ENCODE measurements around the gene ASXL1.
"Not testable (repeated sequence)": the region's sequence is repeated elsewhere in the genome, so short reads cannot be mapped to it uniquely, and the experiment has no call there.

ASXL1 gene

DNA sequence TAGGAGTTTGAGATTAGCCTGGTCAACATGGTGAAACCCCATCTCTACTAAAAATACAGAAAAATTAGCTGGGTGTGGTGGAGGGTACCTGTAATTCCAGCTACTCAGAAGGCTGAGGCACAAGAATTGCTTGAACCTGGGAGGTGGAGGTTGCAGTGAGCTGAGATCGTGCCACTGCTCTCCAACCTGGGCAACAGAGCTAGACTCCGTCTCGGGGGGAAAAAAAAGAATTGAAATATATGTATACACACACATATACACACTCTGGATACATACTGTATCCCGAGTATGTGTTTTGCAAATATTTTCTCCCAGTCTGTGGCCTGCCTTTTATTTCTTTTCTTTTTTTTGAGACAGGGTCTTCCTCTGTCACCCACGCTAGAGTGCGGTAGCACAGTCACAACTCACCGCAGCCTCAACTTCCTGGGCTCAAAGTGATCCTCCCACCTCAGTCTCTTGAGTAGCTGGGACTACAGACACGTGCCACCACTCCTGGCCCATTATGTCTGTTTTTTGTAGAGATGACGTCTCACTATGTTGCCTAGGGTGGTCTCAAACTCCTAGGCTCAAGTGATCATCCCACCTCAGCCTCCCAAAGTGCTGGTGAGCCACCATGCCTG lies 49.1 kb downstream of the ASXL1 start:
- not testable (repeated sequence) for DNase-seq (ENCODE audit: low spot score)

DNA sequence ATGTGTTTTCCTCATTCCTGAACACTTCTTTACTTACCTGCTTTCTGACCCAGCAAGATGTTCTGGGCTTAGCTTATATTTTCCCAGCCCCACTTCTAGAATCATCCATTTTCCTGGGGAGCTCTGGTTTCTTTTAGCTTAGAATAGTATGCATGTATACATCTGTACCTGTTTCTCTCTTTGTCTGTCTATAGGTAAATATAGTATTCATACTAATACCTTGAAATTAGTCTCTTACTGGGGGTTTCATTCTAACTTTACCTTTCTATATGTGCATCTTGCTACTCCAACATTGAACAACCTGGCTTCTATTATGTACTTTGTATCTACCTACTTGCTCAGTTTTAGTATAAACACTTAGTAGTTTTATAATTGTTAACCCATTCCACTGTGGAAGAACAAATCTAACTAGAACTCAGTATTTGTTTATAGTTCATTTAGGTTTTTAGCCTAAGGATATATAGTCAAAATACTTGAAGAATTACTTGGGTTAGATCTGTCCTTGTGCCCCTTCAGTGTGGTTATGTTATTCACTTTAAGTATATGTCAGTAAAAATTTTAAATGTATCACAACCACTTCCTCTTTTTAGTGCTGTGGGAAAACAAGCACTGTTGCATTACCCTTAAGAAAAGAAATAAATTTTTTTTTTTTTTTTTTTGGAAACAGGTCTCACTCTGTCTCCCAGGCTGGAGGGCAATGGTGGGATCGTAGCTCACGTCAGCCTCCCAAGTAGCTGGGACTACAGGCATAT lies 54.0 kb downstream of the ASXL1 start:
- no peak for DNase-seq (ENCODE audit: low spot score)

DNA sequence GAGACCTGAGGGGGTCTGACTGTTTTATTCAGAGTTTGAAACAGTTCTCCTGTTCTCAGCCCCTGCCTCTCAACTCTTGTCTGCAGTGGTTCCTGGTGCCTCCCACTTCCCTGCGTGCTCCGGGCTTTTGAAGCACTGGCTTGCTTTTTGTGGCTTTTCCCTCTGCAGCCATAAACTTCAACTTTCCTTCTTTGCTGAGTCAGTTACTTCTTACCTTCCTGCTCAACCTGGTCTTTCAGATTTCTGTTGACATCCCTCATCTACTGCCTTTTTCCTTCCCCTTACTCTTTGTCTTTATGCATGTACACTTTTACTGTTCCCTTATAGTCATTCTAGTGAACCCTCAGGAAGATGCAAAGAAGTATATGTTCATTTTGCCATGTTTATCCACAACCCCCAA lies 57.4 kb downstream of the ASXL1 start:
- no peak for DNase-seq (ENCODE audit: low spot score)

DNA sequence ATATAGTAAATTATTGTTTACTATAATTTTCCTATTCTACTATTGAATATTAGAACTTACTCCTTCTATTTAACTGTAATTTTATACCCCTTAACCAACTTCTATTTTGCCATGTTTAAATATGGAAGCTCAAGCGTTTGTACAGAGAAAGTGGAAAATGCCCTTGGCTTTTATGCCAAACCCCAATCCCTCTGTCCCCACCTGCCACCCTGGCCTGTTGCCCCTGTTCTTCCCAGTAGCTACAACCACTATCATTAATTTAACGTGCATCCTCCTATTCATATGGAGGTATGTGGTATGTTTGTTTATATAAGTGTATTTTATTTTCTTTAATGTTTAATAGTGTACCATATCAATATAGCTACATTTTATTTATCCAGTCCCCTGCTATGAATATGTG lies 58.1 kb downstream of the ASXL1 start:
- no peak for DNase-seq (ENCODE audit: low spot score)

DNA sequence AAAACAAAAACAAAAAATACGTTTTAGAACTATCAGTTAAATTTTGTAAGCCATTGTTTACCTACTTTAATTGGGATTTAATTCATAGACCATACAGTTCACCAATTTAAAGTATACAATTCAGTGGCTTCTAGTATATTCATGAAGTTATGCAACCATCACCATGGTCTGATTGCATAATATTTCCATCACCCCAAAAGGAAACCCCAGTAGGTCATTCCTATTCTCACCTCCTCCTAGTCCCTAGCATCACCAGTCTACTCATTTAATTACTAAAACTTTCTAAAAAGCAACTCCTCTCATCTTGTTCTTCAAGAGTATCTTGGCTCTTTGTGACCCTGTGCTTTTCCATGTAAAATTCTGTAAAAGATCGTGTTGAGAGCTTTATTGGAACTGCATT lies 60.2 kb downstream of the ASXL1 start:
- DNase-seq (ENCODE audit: low spot score): no peak

DNA sequence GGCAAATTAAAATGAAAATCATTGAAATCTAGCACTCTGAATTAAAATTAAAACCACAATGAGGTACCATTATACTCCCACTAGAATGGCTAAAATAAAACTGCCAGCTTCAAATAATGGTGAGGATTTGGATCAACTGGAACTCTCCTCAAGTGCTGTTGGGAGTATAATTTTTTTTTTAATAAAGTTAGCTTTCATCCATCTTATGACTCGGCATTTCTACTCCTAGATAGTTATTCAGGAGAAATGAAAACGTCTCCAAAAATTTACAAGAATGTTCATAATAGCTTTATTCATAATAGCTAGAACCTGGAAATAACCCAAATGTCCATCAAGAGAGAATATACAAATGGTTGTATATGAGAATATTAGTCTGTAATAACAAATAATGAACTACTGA lies 63.2 kb downstream of the ASXL1 start:
- DNase-seq (ENCODE audit: low spot score): no peak

DNA sequence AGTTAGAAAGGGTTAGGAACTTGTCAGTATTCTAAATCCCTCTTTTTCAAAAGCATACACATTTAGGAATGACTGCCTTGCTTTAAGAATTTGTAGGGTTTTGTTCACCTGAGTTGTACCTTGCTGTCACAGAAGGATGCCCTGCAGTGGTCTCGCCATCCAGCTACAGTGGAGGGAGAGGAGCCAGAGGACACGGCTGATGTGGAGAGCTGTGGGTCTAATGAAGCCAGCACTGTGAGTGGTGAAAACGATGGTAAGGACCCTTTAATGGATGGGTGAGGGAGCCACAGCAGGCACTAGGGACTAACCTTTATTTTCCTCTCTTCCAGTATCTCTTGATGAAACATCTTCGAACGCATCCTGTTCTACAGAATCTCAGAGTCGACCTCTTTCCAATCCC lies 69.9 kb downstream of the ASXL1 start:
- DNase-seq (ENCODE audit: low spot score): no peak

DNA sequence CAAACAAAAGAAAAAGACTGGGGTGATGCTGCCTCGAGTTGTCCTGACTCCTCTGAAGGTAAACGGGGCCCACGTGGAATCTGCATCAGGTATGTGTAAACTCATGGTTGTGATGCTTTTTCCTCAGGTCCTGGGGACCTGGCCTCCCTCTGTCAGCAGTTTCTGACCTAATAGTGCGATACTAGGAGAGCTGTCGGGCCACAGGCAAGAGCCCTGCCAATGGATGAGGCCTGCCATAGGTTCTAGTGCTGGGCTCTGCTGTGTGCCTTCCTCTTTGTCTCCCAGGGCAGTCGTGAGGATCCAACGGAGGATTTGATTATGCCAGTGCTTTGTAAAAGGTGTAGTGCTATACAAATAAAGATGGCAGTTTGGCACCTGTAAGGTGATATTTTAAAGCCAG lies 71.2 kb downstream of the ASXL1 start:
- DNase-seq (ENCODE audit: low spot score): no peak

DNA sequence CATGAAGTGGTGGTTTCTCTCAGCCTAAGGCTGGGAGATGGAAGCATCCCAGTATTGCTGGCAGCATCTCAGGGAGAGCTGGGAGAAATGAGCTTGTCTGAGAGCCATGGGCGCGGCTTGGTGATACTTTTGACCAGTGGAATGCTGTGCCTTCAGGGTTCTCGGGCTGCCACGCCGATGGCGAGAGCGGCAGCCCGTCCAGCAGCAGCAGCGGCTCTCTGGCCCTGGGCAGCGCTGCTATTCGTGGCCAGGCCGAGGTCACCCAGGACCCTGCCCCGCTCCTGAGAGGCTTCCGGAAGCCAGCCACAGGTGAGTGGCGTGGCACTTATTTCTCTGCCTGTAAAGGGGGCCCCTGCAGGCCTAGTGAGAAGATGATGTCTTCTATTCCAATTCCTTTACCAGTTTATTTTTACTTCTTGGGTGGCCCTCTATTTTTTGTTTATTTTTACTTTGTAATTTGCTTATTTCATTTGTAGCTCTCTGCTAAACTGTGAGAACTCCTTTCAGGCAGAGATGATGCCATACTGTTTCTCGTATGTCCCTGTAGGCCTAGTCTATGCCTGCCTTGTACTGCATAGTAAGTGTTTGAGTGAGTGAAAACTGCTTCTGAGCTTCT lies 71.7 kb downstream of the ASXL1 start:
- DNase-seq (ENCODE audit: low spot score): no peak

DNA sequence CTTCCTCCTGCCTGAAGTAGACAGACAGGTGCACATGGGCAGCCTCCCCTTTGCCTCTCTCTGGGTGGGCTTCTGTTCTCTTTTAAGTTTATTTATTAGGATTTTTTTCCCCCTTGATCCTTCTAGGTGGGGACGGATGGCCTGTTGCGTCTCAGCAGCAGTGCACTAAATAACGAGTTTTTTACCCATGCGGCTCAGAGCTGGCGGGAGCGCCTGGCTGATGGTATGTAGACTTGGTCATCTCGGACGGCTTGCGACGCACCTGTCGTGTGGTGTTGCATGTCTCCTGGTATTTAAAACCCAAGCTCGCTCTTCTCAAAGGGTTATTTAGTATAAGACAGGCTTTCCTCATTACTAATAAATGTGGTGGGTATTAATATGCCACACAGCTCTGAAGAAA lies 73.3 kb downstream of the ASXL1 start:
- no peak for DNase-seq (ENCODE audit: low spot score)

DNA sequence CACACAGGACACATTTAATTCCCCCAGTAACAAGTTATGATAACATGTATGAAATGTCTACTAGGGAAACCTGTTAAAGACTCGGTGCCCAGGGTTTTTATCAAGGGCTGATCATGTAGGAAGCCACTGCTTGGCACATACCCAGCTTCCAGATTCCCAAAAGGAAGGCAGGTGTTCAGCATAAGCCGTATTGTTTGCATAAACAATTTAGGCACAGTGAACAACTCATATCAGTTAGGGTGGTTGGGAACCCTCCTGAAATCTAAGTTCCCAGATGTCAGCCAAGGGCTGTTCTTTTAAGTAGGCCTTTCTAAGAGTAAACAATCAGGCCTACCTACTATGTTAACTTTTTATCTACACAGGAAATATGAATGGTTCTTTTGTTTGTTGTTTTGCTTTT lies 74.1 kb downstream of the ASXL1 start:
- no peak for DNase-seq (ENCODE audit: low spot score)

DNA sequence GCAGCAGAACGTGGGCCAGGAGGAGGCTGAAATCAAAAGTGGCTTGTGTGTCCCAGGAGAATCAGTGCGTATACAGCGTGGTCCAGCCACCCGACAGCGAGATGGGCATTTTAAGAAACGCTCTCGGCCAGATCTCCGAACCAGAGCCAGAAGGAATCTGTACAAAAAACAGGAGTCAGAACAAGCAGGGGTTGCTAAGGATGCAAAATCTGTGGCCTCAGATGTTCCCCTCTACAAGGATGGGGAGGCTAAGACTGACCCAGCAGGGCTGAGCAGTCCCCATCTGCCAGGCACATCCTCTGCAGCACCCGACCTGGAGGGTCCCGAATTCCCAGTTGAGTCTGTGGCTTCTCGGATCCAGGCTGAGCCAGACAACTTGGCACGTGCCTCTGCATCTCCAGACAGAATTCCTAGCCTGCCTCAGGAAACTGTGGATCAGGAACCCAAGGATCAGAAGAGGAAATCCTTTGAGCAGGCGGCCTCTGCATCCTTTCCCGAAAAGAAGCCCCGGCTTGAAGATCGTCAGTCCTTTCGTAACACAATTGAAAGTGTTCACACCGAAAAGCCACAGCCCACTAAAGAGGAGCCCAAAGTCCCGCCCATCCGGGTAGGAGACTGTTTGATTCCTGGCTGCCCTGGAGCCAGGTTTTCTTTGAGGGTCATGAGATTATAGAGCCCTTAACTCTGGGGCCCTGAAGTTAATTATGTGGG lies 75.3 kb downstream of the ASXL1 start:
- no peak for DNase-seq (ENCODE audit: low spot score)

DNA sequence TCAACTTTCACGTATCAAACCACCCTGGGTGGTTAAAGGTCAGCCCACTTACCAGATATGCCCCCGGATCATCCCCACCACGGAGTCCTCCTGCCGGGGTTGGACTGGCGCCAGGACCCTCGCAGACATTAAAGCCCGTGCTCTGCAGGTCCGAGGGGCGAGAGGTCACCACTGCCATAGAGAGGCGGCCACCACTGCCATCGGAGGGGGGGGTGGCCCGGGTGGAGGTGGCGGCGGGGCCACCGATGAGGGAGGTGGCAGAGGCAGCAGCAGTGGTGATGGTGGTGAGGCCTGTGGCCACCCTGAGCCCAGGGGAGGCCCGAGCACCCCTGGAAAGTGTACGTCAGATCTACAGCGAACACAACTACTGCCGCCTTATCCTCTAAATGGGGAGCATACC lies 76.3 kb downstream of the ASXL1 start:
- no peak for DNase-seq (ENCODE audit: low spot score)

DNA sequence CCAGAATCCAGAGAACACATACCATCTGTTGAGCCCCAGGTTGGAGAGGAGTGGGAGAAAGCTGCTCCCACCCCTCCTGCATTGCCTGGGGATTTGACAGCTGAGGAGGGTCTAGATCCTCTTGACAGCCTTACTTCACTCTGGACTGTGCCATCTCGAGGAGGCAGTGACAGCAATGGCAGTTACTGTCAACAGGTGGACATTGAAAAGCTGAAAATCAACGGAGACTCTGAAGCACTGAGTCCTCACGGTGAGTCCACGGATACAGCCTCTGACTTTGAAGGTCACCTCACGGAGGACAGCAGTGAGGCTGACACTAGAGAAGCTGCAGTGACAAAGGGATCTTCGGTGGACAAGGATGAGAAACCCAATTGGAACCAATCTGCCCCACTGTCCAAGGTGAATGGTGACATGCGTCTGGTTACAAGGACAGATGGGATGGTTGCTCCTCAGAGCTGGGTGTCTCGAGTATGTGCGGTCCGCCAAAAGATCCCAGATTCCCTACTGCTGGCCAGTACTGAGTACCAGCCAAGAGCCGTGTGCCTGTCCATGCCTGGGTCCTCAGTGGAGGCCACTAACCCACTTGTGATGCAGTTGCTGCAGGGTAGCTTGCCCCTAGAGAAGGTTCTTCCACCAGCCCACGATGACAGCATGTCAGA lies 77.4 kb downstream of the ASXL1 start:
- DNase-seq (ENCODE audit: low spot score): no peak

DNA sequence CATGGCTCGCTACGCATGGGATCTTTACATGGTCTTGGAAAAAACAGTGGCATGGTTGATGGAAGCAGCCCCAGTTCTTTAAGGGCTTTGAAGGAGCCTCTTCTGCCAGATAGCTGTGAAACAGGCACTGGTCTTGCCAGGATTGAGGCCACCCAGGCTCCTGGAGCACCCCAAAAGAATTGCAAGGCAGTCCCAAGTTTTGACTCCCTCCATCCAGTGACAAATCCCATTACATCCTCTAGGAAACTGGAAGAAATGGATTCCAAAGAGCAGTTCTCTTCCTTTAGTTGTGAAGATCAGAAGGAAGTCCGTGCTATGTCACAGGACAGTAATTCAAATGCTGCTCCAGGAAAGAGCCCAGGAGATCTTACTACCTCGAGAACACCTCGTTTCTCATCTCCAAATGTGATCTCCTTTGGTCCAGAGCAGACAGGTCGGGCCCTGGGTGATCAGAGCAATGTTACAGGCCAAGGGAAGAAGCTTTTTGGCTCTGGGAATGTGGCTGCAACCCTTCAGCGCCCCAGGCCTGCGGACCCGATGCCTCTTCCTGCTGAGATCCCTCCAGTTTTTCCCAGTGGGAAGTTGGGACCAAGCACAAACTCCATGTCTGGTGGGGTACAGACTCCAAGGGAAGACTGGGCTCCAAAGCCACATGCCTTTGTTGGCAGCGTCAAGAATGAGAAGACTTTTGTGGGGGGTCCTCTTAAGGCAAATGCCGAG lies 78.2 kb downstream of the ASXL1 start:
- no peak for DNase-seq (ENCODE audit: low spot score)

DNA sequence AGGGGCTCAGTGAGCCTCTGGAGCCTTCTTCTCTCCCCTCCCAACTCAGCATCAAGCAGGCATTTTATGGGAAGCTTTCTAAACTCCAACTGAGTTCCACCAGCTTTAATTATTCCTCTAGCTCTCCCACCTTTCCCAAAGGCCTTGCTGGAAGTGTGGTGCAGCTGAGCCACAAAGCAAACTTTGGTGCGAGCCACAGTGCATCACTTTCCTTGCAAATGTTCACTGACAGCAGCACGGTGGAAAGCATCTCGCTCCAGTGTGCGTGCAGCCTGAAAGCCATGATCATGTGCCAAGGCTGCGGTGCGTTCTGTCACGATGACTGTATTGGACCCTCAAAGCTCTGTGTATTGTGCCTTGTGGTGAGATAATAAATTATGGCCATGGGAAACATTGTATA lies 78.8 kb downstream of the ASXL1 start:
- no peak for DNase-seq (ENCODE audit: low spot score)

DNA sequence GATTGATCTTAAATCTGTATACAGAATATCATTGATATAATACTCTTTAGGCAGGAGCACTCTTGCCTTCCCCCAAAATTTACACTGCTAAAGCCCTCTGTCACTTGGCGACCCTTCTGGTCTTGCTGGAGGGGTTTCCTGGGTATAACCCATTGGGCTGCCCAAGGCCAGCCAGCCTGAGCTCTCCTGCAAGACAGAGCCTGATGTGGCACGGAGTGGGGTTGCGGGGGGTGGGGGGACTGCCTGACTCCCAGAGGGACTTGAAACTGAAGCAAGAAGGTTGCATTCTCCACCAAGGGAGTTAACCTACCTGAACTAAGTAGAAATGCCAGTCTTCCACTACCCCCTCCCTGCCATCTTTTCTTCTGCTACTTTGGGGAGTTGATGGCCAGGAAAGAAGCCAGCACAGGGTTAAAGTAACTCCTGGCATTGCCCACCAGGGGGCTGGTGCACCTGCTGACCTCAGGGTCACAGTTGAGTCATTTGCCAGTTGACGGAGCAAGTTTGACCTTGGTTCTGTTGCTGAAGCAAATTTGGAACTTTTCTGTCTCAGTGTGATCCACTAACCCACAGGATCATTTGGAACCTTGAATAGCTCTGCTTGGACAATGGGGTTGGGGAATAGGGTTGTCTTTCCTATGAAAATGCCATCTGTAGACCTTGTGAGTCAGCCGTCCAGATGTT lies 79.4 kb downstream of the ASXL1 start:
- DNase-seq (ENCODE audit: low spot score): no peak

DNA sequence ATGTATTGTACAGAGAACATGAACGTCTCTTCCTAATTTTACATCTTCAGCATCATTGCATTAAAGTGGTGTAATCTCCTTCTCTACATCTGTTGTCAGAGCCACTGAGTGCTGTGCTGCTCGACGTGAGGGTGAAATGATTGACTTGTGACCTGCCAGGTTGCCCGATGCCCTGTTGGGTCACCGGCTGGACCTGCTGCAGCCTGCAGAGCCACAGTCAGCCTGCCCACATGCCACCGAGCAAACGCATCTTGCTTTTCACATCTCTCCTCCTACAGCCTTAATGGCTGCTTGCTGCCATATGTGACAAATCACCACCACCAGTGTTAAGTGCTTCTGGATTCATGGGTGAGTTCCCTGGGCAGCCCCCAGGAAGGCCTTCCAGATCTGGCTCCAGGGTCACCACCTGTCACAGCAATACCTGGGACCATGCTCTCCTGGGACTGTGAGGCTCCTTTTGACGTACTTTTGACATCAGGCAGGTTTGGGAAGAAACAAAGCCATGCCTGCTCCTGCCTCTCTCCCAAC lies 80.3 kb downstream of the ASXL1 start:
- DNase-seq (ENCODE audit: low spot score): no peak

DNA sequence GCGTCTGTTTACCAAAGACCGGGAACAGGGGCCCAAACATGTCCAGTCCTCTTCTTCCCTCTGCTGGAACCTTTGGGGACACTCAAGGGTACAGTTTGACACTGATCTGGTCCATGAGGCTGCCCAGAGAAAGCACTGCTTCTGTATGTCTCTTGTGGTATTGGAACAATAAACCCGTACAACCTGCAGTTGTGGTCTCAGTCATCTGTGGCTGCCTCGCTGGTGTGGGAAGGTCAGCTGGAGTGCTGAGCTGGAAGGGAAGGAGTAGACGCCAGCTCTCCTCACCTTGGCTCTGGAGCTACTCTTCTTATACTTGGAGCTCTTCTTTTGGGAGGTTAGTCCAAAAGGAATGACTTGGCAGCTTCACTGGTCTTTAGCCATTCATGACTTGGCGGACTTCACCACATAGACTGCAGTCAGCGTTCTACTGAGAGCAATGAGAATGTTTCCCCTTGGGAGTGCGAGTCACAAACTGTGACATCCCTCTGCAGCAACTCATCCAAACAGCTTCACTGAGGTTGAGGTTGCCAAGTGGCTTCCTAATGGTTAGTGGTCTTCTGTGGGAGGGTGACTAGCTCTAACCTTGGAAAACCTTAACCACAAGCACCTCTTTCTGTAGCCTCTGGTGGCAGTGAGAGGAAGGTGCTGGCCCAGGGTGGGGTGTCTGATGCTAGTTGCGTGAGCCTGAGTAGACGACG lies 81.2 kb downstream of the ASXL1 start:
- DNase-seq (ENCODE audit: low spot score): no peak

DNA sequence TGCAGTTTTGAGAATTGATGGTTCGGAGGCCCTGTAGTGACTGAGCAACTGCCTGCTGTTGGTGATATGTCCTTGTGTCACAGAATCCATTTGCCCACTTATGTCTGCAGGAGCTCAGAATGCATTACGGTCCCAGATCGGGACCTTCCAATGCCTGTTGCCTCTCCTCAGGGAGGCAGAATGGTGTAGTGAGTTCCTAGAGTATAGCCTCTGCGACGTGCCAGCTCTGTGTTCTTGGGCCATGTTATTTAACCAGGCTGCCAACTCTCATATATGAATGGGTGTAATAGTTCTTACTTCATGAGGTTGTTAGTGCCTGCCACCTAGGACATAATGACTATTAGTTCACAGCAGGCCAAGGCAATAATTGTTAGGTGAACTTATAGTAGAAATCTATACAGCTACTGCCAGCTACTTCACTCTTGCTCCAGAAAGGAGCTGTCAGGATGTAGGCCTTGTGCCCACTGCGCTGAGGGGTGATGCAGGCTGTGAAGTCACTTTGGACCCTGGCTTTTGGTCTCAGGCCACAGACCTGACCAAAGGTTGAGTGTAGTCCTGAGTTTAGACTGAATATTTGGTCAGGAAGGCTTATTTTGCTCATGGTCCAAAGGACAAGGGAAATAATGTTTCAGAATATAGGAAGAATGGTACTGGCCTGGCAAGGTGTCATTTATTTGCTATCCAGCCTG lies 82.1 kb downstream of the ASXL1 start:
- no peak for DNase-seq (ENCODE audit: low spot score)

Data from LoVo (cell line).